HEK293 (cell line): ENCODE data around the gene ARSB.

Source experiments
- KLF10 ChIP-seq: fragments of 450-650 bp; IDR thresholded peaks from 2 replicates; pipeline ENCODE4 v1.5.1; 2018; ENCODE audit warnings: missing biosample characterization, mild to moderate bottlenecking, missing genetic modification characterization
- SP2 ChIP-seq: fragments of 450-650 bp; formaldehyde crosslinking; IDR thresholded peaks from 2 replicates; pipeline ENCODE4 v1.5.1; 2016; ENCODE audit warnings: missing biosample characterization, missing genetic modification characterization
- TCF7L2 ChIP-seq: IDR thresholded peaks from 2 replicates; pipeline ENCODE4 v1.6.1; 2011; ENCODE audit warnings: low read depth, mild to moderate bottlenecking, inconsistent platforms, low read length, moderate library complexity, borderline replicate concordance
- WT1 ChIP-seq: fragments of 450-650 bp; formaldehyde crosslinking; IDR thresholded peaks from 2 replicates; pipeline ENCODE4 v1.5.1; 2016; ENCODE audit warnings: missing biosample characterization, missing genetic modification characterization
- ZBTB20 ChIP-seq: fragments of 450-650 bp; formaldehyde crosslinking; IDR thresholded peaks from 2 replicates; pipeline ENCODE4 v1.5.1; 2016; ENCODE audit warnings: missing biosample characterization, missing genetic modification characterization
- ZNF155 ChIP-seq: fragments of 450-650 bp; formaldehyde crosslinking; IDR thresholded peaks from 2 replicates; pipeline ENCODE4 v1.5.1; 2016; ENCODE audit warnings: missing biosample characterization, missing genetic modification characterization
- ZNF169 ChIP-seq: fragments of 450-650 bp; formaldehyde crosslinking; IDR thresholded peaks from 2 replicates; pipeline ENCODE4 v1.5.1; 2016; ENCODE audit warnings: missing biosample characterization, missing genetic modification characterization
- ZNF214 ChIP-seq: fragments of 450-650 bp; formaldehyde crosslinking; IDR thresholded peaks from 2 replicates; pipeline ENCODE4 v1.5.1; 2017; ENCODE audit warnings: missing biosample characterization, mild to moderate bottlenecking, missing genetic modification characterization, borderline replicate concordance
- ZNF341 ChIP-seq: fragments of 450-650 bp; formaldehyde crosslinking; IDR thresholded peaks from 2 replicates; pipeline ENCODE4; 2016; ENCODE audit warnings: low read depth, missing biosample characterization, missing genetic modification characterization
- ZNF423 ChIP-seq: fragments of 450-650 bp; formaldehyde crosslinking; IDR thresholded peaks from 2 replicates; pipeline ENCODE4 v1.5.1; 2016; ENCODE audit warnings: missing biosample characterization, missing genetic modification characterization
- ZNF544 ChIP-seq: fragments of 450-650 bp; formaldehyde crosslinking; IDR thresholded peaks from 2 replicates; pipeline ENCODE4 v1.5.0; 2017; ENCODE audit warnings: missing biosample characterization, missing genetic modification characterization
- TF ChIP-seq, protein P1 (sequence below): fragments of 450-650 bp; formaldehyde crosslinking; IDR thresholded peaks from 2 replicates; pipeline ENCODE4 v1.5.1; 2016; ENCODE audit warnings: missing biosample characterization, missing genetic modification characterization
- TF ChIP-seq, protein P2 (sequence below): IDR thresholded peaks from 2 replicates; pipeline ENCODE4 v1.6.1; 2011; ENCODE audit warnings: mild to moderate bottlenecking, low read depth, low read length, borderline replicate concordance
- TF ChIP-seq, protein P3 (sequence below): fragments of 450-650 bp; formaldehyde crosslinking; IDR thresholded peaks from 2 replicates; pipeline ENCODE4 v1.5.1; 2016; ENCODE audit warnings: missing biosample characterization, missing genetic modification characterization
- TF ChIP-seq, protein P4 (sequence below): fragments of 450-650 bp; formaldehyde crosslinking; IDR thresholded peaks from 2 replicates; pipeline ENCODE4 v1.5.1; 2016; ENCODE audit warnings: missing biosample characterization, missing genetic modification characterization
- TF ChIP-seq, protein P5 (sequence below): fragments of 450-650 bp; formaldehyde crosslinking; IDR thresholded peaks from 2 replicates; pipeline ENCODE4 v1.5.1; 2016; ENCODE audit warnings: missing biosample characterization, missing genetic modification characterization
- TF ChIP-seq, protein P6 (sequence below): fragments of 450-650 bp; formaldehyde crosslinking; conservative IDR thresholded peaks from 2 replicates; pipeline ENCODE4 v1.5.1; 2016; ENCODE audit warnings: low read depth, missing biosample characterization, missing genetic modification characterization
- TF ChIP-seq, protein P7 (sequence below): fragments of 450-650 bp; formaldehyde crosslinking; IDR thresholded peaks from 2 replicates; pipeline ENCODE4 v1.5.1; 2016; ENCODE audit warnings: missing biosample characterization, missing genetic modification characterization
- TF ChIP-seq, protein P8 (sequence below): fragments of 450-650 bp; formaldehyde crosslinking; IDR thresholded peaks from 2 replicates; pipeline ENCODE4 v1.5.1; 2016; ENCODE audit warnings: missing biosample characterization, missing genetic modification characterization

The ARSB gene

DNA sequence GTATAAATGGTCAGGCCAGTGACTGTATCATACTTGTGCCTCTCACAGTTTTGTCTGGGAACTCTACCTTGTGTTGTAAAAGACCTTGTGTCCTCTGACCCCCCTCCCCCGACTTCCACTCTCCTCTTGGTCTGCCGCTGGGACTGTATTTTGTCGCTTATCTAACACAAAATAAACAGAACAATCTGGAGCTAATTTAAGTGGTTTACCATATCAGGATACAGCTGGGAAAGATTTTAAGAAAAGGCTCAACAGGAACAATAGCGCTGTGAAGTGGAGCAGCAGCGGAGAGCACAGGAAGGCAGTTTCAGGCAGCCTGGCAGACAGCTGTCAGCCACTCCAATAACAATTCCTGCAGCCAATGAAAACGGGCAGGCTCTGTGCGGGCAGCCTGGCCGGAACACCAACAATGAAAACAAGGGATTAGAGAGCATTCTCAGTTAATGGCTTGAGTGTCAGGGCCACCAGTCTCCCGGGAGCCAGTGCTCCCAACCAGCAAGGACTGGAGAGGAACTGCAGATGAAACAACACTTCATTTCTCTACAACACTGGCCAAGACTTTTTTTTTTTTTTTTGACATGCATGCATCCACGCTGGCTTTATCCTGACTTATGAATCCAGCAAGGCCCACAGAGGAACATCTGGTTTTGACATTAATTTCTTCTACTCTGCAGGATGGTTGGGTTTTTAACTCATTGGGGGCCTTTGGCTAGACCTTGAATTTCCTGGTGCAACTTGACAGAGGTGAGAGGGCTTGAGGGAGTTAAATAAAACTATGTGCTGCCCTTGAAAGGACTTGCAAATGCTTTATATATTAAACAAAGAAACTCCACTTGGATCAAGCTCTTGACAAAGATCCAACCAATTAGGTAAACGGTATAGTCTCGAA is 76.7 kb downstream of the ARSB start (continued):
- TF ChIP-seq, protein P1, sequence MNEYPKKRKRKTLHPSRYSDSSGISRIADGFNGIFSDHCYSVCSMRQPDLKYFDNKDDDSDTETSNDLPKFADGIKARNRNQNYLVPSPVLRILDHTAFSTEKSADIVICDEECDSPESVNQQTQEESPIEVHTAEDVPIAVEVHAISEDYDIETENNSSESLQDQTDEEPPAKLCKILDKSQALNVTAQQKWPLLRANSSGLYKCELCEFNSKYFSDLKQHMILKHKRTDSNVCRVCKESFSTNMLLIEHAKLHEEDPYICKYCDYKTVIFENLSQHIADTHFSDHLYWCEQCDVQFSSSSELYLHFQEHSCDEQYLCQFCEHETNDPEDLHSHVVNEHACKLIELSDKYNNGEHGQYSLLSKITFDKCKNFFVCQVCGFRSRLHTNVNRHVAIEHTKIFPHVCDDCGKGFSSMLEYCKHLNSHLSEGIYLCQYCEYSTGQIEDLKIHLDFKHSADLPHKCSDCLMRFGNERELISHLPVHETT (tag by site-specific recombination): no peak
- TF ChIP-seq, protein P2, sequence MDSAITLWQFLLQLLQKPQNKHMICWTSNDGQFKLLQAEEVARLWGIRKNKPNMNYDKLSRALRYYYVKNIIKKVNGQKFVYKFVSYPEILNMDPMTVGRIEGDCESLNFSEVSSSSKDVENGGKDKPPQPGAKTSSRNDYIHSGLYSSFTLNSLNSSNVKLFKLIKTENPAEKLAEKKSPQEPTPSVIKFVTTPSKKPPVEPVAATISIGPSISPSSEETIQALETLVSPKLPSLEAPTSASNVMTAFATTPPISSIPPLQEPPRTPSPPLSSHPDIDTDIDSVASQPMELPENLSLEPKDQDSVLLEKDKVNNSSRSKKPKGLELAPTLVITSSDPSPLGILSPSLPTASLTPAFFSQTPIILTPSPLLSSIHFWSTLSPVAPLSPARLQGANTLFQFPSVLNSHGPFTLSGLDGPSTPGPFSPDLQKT: no peak
- TF ChIP-seq, protein P3, sequence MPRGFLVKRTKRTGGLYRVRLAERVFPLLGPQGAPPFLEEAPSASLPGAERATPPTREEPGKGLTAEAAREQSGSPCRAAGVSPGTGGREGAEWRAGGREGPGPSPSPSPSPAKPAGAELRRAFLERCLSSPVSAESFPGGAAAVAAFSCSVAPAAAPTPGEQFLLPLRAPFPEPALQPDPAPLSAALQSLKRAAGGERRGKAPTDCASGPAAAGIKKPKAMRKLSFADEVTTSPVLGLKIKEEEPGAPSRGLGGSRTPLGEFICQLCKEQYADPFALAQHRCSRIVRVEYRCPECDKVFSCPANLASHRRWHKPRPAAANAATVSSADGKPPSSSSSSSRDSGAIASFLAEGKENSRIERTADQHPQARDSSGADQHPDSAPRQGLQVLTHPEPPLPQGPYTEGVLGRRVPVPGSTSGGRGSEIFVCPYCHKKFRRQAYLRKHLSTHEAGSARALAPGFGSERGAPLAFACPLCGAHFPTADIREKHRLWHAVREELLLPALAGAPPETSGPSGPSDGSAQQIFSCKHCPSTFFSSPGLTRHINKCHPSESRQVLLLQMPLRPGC (tag by site-specific recombination): peak; percentile 68; the same call in 1 of the 2 replicates
- 0 out of 2 replicates have a peak, but pooled peaks have one; percentile 14 for TF ChIP-seq WT1 (tag by site-specific recombination)
- TF ChIP-seq, protein P4, sequence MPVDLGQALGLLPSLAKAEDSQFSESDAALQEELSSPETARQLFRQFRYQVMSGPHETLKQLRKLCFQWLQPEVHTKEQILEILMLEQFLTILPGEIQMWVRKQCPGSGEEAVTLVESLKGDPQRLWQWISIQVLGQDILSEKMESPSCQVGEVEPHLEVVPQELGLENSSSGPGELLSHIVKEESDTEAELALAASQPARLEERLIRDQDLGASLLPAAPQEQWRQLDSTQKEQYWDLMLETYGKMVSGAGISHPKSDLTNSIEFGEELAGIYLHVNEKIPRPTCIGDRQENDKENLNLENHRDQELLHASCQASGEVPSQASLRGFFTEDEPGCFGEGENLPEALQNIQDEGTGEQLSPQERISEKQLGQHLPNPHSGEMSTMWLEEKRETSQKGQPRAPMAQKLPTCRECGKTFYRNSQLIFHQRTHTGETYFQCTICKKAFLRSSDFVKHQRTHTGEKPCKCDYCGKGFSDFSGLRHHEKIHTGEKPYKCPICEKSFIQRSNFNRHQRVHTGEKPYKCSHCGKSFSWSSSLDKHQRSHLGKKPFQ: 0 out of 2 replicates have a peak, but pooled peaks have one; percentile 76
- TF ChIP-seq, protein P5, sequence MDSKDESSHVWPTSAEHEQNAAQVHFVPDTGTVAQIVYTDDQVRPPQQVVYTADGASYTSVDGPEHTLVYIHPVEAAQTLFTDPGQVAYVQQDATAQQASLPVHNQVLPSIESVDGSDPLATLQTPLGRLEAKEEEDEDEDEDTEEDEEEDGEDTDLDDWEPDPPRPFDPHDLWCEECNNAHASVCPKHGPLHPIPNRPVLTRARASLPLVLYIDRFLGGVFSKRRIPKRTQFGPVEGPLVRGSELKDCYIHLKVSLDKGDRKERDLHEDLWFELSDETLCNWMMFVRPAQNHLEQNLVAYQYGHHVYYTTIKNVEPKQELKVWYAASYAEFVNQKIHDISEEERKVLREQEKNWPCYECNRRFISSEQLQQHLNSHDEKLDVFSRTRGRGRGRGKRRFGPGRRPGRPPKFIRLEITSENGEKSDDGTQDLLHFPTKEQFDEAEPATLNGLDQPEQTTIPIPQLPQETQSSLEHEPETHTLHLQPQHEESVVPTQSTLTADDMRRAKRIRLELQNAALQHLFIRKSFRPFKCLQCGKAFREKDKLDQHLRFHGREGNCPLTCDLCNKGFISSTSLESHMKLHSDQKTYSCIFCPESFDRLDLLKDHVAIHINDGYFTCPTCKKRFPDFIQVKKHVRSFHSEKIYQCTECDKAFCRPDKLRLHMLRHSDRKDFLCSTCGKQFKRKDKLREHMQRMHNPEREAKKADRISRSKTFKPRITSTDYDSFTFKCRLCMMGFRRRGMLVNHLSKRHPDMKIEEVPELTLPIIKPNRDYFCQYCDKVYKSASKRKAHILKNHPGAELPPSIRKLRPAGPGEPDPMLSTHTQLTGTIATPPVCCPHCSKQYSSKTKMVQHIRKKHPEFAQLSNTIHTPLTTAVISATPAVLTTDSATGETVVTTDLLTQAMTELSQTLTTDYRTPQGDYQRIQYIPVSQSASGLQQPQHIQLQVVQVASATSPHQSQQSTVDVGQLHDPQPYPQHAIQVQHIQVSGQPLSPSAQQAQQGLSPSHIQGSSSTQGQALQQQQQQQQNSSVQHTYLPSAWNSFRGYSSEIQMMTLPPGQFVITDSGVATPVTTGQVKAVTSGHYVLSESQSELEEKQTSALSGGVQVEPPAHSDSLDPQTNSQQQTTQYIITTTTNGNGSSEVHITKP (tag by site-specific recombination): peak; percentile 44; the same call in 1 of the 2 replicates
- no peak for TF ChIP-seq ZNF214
- TF ChIP-seq, protein P6, sequence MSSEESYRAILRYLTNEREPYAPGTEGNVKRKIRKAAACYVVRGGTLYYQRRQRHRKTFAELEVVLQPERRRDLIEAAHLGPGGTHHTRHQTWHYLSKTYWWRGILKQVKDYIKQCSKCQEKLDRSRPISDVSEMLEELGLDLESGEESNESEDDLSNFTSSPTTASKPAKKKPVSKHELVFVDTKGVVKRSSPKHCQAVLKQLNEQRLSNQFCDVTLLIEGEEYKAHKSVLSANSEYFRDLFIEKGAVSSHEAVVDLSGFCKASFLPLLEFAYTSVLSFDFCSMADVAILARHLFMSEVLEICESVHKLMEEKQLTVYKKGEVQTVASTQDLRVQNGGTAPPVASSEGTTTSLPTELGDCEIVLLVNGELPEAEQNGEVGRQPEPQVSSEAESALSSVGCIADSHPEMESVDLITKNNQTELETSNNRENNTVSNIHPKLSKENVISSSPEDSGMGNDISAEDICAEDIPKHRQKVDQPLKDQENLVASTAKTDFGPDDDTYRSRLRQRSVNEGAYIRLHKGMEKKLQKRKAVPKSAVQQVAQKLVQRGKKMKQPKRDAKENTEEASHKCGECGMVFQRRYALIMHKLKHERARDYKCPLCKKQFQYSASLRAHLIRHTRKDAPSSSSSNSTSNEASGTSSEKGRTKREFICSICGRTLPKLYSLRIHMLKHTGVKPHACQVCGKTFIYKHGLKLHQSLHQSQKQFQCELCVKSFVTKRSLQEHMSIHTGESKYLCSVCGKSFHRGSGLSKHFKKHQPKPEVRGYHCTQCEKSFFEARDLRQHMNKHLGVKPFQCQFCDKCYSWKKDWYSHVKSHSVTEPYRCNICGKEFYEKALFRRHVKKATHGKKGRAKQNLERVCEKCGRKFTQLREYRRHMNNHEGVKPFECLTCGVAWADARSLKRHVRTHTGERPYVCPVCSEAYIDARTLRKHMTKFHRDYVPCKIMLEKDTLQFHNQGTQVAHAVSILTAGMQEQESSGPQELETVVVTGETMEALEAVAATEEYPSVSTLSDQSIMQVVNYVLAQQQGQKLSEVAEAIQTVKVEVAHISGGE: 0 out of 2 replicates have a peak, but pooled peaks have one; percentile 33
- TF ChIP-seq, protein P7, sequence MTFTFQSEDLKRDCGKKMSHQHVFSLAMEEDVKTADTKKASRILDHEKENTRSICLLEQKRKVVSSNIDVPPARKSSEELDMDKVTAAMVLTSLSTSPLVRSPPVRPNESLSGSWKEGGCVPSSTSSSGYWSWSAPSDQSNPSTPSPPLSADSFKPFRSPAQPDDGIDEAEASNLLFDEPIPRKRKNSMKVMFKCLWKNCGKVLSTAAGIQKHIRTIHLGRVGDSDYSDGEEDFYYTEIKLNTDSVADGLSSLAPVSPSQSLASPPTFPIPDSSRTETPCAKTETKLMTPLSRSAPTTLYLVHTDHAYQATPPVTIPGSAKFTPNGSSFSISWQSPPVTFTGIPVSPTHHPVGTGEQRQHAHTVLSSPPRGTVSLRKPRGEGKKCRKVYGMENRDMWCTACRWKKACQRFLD (tag by site-specific recombination): no peak
- TF ChIP-seq, protein P8, sequence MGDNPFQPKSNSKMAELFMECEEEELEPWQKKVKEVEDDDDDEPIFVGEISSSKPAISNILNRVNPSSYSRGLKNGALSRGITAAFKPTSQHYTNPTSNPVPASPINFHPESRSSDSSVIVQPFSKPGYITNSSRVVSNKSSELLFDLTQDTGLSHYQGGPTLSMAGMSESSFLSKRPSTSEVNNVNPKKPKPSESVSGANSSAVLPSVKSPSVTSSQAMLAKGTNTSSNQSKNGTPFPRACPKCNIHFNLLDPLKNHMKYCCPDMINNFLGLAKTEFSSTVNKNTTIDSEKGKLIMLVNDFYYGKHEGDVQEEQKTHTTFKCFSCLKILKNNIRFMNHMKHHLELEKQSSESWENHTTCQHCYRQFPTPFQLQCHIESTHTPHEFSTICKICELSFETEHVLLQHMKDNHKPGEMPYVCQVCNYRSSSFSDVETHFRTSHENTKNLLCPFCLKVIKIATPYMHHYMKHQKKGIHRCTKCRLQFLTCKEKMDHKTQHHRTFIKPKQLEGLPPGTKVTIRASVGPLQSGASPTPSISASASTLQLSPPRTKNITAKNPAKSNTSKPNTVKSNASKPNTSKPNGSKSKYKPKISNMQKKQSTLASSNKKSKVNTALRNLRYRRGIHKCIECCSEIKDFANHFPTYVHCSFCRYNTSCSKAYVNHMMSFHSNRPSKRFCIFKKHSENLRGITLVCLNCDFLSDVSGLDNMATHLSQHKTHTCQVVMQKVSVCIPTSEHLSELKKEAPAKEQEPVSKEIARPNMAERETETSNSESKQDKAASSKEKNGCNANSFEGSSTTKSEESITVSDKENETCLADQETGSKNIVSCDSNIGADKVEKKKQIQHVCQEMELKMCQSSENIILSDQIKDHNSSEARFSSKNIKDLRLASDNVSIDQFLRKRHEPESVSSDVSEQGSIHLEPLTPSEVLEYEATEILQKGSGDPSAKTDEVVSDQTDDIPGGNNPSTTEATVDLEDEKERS (tag by site-specific recombination): no peak
- no peak for TF ChIP-seq ZNF544 (tag by site-specific recombination)
- 0 out of 2 replicates have a peak, but pooled peaks have one; percentile 32 for TF ChIP-seq ZNF423
- TF ChIP-seq ZBTB20: peak; percentile 33; the same call in 1 of the 2 replicates
- TF ChIP-seq KLF10 (tag by site-specific recombination): 0 out of 2 replicates have a peak, but pooled peaks have one; percentile 23
- peak; percentile 74 for TF ChIP-seq ZNF341 (tag by site-specific recombination)
- TF ChIP-seq ZNF169 (tag by site-specific recombination): no peak
- peak; percentile 65 for TF ChIP-seq SP2 (tag by site-specific recombination)
- TF ChIP-seq ZNF155: no peak
- peak; percentile 65; the same call in 1 of the 2 replicates for TF ChIP-seq TCF7L2
